Fibroblast of skin of right biceps (primary cell): ENCODE measurements around the gene SNPH.

ENCODE experiments used
- DNase-seq: peaks from one replicate; pipeline ENCODE4 v3.0.0-alpha.2; 2013

Gene SNPH

GRCh38 chr20:1325173-1326030, 59.3 kb downstream of the SNPH start:
- DNase-seq = peak; percentile 96

GRCh38 chr20:1326031-1326930, 60.2 kb downstream of the SNPH start:
- DNase-seq = no peak

DNA sequence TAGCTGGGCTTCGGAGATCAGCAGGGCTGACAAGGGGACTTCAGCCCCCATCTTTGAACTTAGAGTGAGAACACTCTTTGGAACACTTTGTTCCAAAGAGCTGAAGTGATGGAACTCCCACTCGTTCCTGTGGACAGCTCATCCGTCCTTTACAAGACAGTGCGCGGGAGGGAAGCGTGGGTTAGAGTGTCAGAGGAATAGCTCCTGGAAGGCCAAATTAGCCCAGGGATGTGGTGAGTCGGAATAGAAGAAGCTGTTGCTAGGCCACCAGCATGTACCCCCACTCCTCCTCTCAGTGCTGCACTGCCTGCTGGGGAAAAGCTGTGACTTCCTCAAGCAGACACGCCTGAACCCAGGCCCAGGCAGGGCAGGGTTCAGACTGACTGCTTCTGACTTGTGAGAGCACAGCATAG, 61.2 kb downstream of the SNPH start:
- DNase-seq = peak; percentile 70

GRCh38 chr20:1327827-1328679, 62.0 kb downstream of the SNPH start:
- no peak for DNase-seq

- DNase-seq = no peak
Measured at GRCh38 chr20:1328680-1329330, 62.7 kb downstream of the SNPH start, which contains the start of gene SDCBP2. Gene SDCBP2, minus strand, starts transcription at chr20:1329139. Its CDS starts 8,723 bp downstream, at chr20:1320416.

DNA sequence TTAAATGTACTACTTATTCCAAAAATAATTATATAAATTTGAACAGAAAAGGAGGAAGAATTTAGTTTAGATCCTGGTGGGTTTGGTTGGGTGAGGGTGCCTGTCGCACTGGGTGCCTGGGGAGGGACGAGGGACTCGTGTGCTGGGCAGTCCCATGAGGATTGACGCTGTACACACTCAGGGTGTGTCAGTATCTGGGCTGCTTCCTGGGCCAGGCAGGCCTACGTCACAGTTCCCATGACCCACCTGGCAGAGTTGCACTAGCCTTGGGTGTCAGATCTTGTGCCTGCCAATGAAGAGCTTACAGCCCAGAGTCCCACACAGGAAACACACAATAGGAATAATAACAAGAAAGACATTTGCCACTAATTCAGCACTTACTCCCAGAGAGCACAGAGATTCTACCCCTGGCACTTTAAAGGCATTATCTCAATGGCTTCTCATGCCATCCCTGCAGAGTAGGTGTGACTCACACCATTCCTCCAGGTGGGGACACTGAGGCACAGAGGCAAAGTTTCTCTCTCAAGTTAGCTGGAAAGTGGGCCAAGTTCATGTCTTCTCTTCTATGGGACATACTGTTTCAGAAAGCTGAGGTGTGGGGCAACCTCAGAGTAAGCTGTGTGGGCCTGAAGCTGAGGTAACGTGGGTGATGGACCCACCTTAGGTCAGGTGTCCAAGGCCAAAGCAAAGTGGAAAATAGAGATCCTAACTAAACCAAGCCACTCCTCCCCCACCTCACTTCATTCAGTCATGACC, 64.2 kb downstream of the SNPH start:
- no peak for DNase-seq

DNA sequence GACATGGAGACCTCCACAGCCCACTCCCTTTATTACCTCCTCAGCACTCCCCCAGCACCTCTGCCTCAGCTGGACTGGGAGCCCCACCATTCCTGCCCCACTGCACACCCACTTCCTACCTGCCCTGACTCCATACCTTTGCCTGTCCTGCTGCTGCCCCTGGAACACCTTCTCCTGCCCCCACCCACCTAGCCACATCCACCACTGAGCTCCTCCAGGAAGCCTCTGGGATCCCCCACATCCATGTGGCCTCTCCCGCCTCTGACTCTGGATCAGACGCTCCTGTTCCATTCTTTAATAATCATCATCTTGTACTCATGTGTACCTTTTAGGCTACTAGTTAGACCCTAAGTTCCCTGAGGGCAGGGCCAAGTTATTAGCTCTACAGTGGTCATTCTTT, 65.0 kb downstream of the SNPH start:
- no peak for DNase-seq

- no peak for DNase-seq
Measured at GRCh38 chr20:1331801-1332453, 65.8 kb downstream of the SNPH start.

DNA sequence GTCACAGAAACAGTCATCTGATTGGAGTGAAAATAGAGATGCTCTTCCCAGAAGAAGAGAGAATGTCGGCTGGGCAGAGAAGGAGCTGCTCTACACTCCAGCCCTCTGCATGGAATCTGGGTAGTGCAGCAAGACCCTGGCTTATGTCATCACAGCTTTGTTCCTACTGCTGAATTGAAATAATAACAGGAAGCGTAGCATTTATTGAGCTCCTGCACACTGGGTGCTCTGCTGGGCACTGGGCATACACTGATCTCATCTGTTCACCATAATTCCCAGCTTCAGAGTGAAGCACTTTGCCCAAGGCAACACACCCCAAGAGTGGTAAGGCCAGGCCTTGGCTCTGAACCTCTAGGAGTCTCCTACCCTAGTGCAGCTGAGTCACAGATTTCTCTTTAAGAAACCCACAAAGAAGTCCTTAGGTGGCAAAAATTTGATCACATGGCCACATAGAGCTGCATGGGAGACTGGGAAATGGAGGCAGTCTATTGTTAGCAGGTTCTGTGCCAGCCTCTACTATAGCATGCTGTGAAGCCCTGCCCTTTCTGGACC, 66.7 kb downstream of the SNPH start:
- DNase-seq = no peak

DNA sequence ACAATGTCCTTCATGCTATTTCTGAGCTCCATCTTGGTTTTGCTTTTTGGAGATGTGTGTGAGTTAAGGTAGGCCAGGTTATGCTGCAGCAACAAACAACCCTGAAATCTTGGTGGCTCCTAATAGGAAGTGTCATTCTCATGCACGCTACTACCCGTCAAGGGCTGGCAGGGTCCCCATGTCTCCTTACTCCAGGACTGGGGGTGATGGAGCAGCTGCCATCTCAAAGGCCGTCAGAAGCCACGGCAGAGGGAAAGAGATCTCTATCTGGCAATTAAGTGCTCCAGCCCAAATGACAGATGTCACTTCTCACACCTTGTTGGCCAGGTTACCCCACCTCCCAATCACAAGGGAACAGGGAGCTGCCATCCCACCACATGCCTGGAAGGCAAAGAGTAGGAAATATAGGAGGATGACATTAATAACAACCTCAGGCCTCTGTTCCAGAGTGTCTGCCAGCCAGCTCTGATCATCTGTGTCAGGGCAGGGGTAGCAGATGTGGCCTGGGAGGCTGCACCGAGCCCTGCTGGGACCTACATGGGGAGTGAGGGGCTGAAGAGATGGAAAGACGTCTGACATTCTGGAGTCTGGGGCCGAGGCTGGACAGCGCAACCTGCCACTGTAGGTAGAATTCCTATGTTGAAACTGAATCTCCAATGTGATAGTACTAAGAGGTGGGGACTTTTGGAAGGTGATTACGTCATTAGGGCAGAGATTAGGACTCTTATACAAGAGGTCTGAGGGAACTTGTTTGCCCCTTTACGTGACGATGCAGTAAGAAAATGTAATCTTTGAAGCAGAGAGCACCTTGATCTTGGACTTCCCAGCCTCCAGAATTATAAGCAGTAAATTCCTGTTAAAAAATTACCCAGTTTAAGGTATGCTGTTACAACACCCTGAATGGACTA, 67.6 kb downstream of the SNPH start:
- no peak for DNase-seq

DNA sequence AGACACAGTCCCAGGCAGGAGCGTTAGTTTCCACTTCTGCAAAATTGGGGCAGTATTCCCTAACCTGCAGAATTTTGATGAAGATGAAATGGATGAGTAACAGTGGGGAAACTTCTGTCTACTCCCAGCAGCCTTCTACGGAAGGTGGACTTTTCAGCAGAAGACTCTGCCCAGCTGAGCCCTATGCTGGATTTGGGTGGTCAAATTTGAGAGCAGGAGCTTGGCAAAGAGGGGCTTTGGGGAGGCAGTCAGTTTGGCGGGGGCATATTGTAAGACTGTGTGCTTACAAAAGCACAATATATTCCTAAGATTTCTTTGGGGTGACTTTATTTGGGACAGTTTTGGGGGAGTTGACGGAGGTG, 68.3 kb downstream of the SNPH start:
- DNase-seq = no peak

GRCh38 chr20:1334761-1335160, 68.7 kb downstream of the SNPH start:
- no peak for DNase-seq

- no peak for DNase-seq
Measured at GRCh38 chr20:1335961-1336698, 70.0 kb downstream of the SNPH start.

DNA sequence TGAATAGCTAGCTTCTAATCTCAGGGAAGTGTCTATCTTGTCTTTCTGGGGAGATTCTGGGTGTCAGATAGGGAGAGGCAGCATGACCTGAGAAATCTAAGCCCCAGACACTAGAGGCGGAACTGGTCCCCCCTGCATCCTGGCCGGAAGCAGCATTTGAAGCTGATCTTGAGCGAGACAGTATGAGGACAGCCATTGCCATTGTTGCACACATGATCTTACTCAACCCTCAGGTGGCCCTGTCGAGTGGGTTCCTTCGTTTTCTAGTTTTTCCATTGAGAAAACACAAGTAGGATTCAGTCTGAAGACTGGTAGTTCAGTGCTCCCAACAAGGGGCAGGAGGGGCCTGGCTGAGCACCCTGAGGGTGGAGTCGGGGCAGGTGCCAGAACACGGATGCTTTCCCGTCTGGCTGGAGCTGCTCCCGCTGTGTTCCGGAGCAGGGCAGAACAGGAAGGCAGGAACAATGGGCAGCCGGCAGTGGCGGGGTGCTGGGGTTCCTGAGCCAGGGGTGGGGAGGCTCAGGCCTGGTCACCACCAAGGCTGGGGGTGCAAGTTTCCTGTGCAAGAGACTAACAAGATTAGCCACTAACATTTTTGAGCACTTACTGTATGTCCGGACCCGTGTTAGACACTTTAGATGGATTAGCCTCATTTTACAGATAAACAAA, 70.7 kb downstream of the SNPH start:
- DNase-seq = no peak

- no peak for DNase-seq
Measured at GRCh38 chr20:1337441-1337840, 71.3 kb downstream of the SNPH start.

GRCh38 chr20:1338096-1338495, 72.0 kb downstream of the SNPH start:
- no peak for DNase-seq

DNA sequence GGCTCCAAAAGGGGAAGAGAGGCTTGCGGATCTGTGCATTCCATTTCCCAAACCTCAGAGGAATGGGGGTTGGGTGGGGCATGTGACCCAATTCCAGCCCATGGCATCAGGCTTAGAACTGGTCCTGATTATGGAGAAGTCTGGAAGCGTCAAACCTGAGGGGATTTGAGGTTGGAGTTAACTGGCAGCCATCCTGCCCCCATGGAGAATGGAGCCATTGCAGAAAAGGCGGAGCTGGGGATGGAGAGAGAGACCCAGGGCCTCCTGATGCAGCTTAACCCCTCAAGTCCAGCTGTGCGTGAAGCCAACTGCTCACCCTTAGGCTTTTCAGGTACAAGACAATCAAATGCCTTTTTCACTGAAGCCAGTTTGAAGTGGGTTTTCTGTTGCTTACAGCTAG, 72.7 kb downstream of the SNPH start:
- no peak for DNase-seq

GRCh38 chr20:1341561-1342265, 75.6 kb downstream of the SNPH start:
- DNase-seq = peak; percentile 58
